Chondrocyte (in vitro differentiated cells): ENCODE measurements around the gene SIX3. TPM values are rescaled to one million over a fixed set of nuclear protein-coding genes. Genes with fewer than 3 reads are reported as not detected.
A peak's percentile ranks its signal among the peaks of the same experiment; 100 is the strongest.

Experiments
- DNase-seq: peaks from one replicate; pipeline ENCODE4 v3.0.0; 2021; ENCODE audit warnings: mixed read lengths, low spot score
- H3K27ac Mint-ChIP-seq: one replicate; pipeline ENCODE4 v1.8.0; 2021; ENCODE audit warnings: mild to moderate bottlenecking, moderate library complexity, mixed read lengths; ENCODE audit not compliant: unreplicated experiment
- H3K27me3 Mint-ChIP-seq: 2 replicates; pipeline ENCODE4 v1.8.0; 2021; ENCODE audit warnings: low read depth, mixed read lengths
- H3K36me3 Mint-ChIP-seq: 2 replicates; pipeline ENCODE4 v1.8.0; 2021; ENCODE audit warnings: low read depth, mixed read lengths
- H3K4me1 Mint-ChIP-seq: 2 replicates; pipeline ENCODE4 v1.8.0; 2021; ENCODE audit warnings: low read depth, mild to moderate bottlenecking, mixed read lengths
- H3K4me3 Mint-ChIP-seq: one replicate; pipeline ENCODE4 v1.8.0; 2021; ENCODE audit warnings: mild to moderate bottlenecking, moderate library complexity, mixed read lengths; ENCODE audit not compliant: unreplicated experiment
- H3K9me3 Mint-ChIP-seq: 2 replicates; pipeline ENCODE4 v1.8.0; 2021; ENCODE audit warnings: low read depth, mixed read lengths
- long read RNA-seq: library from polyadenylated mRNA; stranded (forward); transcript quantifications from one replicate; pipeline ENCODE4 v2.0.0, GENCODE V29; 2021
- total RNA-seq: library from RNA; stranded (reverse); gene quantifications from 3 replicates; pipeline ENCODE4 v1.2.1, GENCODE V29; 2021
- TF ChIP-seq, protein P1 (sequence below): fragments of 200-600 bp; sonication (generic); IDR thresholded peaks from 2 replicates; pipeline ENCODE4 v1.5.0; 2021; ENCODE audit warnings: antibody characterized with exemption, mild to moderate bottlenecking, moderate library complexity

The SIX3 gene
- total RNA-seq, result not detected in 3 replicates
- long read RNA-seq, result 0 reads

DNA sequence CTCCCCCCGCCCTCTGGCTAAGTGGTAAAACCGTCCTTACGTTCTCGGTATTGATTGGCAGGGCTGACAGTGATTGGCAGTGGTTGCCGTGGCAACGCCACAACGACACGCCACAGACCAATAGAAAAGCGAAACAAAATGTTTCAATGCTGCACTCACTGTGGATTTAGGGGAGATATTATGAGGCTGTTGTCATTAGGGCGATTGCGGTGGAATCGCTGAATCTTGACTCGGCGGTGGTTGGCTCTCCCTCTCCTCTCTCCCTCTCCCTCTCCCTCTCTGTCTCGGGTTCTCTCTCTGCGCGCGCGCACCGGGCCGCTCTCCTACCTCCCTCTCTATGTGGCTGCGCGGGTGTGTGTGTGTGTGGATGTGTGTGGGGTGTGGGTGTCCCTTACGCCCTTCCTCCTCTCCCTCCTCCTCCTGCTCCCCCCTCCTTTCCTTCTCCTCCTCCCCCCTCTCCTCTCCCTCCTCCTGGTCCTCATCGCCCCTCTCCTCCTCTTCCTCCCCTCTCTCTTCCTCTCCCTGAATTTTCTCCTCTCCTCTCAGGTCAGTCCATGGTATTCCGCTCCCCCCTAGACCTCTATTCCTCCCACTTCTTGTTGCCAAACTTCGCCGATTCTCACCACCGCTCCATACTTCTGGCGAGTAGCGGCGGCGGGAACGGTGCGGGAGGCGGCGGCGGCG lies at the start of gene SIX3:
TSS of gene SIX3 (plus strand) at position 152 of the 684 bp plus-strand sequence. CDS start at position 555, 403 bp downstream.
- Mint-ChIP-seq H3K27me3 (peaks cover 72% of the 10 kb centered on the region), H3K4me3 (peak within 1 kb of the TSS; percentile 72), H3K36me3 (peaks cover 3% of the 10 kb centered on the region), H3K27ac (no peak within 1 kb of the TSS), H3K9me3 (no peaks in the 10 kb centered on the region), H3K4me1 (peaks cover 40% of the 10 kb centered on the region)
- TF ChIP-seq, protein P1, sequence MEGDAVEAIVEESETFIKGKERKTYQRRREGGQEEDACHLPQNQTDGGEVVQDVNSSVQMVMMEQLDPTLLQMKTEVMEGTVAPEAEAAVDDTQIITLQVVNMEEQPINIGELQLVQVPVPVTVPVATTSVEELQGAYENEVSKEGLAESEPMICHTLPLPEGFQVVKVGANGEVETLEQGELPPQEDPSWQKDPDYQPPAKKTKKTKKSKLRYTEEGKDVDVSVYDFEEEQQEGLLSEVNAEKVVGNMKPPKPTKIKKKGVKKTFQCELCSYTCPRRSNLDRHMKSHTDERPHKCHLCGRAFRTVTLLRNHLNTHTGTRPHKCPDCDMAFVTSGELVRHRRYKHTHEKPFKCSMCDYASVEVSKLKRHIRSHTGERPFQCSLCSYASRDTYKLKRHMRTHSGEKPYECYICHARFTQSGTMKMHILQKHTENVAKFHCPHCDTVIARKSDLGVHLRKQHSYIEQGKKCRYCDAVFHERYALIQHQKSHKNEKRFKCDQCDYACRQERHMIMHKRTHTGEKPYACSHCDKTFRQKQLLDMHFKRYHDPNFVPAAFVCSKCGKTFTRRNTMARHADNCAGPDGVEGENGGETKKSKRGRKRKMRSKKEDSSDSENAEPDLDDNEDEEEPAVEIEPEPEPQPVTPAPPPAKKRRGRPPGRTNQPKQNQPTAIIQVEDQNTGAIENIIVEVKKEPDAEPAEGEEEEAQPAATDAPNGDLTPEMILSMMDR, result no peak
- peak; percentile 60 for DNase-seq

DNA sequence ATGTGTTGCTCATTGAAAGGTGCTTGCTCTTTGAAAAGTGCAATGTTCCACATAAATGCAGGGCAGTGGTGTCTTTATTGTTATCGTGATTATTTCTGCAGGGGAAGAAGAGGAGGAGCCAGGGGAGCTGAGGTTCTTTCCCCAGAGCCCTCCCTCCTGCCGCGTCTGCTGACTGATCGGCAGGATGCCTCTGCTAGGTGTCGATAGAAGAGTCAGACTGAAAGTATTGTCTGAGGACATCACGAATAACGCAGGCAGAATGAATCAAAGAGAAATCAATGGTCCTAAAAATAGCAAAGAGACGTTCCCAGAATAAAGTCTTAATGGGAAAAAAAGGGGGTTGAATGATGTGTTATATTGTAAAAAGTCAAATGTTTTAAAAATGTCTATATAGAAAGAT lies 47.4 kb upstream of the SIX3 start:
- H3K4me3 Mint-ChIP-seq, result no peak overlapping the region
- peaks cover 1% of the 10 kb centered on the region for H3K36me3 Mint-ChIP-seq
- DNase-seq, result no peak
- TF ChIP-seq, protein P1, result no peak
- H3K9me3 Mint-ChIP-seq, result peaks cover 8% of the 10 kb centered on the region
- H3K27ac Mint-ChIP-seq, result no peak overlapping the region
- peaks cover 31% of the 10 kb centered on the region for H3K27me3 Mint-ChIP-seq
- peaks cover 5% of the 10 kb centered on the region for H3K4me1 Mint-ChIP-seq

DNA sequence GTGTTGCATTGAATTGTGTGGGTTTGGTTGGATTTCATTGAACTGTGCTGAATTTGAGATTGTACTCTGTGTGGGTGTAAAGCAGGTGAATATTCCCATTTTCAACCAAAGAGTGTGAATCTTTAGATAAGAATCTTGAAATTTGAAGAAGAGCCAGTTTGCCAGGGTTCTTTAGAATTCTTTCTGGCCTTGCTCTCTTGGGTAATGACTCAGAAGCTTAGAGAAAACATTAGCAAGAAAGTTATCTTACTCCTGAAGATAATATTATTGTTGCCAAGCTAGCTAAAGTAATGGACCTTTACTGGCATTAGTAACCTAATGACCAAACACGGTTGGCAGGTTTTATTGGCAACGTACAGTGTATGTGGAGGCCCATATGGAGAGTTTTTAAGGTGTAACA lies 46.4 kb upstream of the SIX3 start:
- no peak for DNase-seq
- TF ChIP-seq, protein P1, result no peak
- peaks cover 8% of the 10 kb centered on the region for H3K9me3 Mint-ChIP-seq
- no peak overlapping the region for H3K27ac Mint-ChIP-seq
- H3K36me3 Mint-ChIP-seq, result peaks cover 1% of the 10 kb centered on the region
- no peak overlapping the region for H3K4me3 Mint-ChIP-seq
- peaks cover 5% of the 10 kb centered on the region for H3K4me1 Mint-ChIP-seq
- H3K27me3 Mint-ChIP-seq, result peaks cover 41% of the 10 kb centered on the region

DNA sequence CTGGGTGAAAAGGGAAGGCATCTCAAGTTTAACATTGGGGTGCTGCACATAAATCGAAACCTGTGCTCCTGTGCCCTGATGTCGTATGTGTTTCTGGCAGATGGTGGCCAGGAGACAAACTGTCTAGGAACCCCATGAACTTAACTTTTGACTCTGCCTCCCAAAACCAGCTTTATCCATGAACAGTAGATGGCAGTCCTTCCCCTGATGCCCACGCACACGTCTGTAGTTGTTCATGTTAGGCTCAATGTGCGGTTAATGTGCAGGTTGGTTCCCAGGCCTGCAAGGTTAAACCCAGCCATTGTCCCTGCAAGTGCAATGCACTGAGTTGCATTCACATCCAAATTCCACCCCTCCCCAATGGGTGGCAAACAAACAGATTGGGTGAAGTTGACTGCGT lies 44.1 kb upstream of the SIX3 start:
- H3K4me1 Mint-ChIP-seq, result peaks cover 5% of the 10 kb centered on the region
- H3K36me3 Mint-ChIP-seq, result no peaks in the 10 kb centered on the region
- H3K27ac Mint-ChIP-seq, result no peak overlapping the region
- H3K4me3 Mint-ChIP-seq, result no peak overlapping the region
- H3K9me3 Mint-ChIP-seq, result peaks cover 8% of the 10 kb centered on the region
- H3K27me3 Mint-ChIP-seq, result peaks cover 62% of the 10 kb centered on the region
- no peak for DNase-seq
- TF ChIP-seq, protein P1, result peak; percentile 14

DNA sequence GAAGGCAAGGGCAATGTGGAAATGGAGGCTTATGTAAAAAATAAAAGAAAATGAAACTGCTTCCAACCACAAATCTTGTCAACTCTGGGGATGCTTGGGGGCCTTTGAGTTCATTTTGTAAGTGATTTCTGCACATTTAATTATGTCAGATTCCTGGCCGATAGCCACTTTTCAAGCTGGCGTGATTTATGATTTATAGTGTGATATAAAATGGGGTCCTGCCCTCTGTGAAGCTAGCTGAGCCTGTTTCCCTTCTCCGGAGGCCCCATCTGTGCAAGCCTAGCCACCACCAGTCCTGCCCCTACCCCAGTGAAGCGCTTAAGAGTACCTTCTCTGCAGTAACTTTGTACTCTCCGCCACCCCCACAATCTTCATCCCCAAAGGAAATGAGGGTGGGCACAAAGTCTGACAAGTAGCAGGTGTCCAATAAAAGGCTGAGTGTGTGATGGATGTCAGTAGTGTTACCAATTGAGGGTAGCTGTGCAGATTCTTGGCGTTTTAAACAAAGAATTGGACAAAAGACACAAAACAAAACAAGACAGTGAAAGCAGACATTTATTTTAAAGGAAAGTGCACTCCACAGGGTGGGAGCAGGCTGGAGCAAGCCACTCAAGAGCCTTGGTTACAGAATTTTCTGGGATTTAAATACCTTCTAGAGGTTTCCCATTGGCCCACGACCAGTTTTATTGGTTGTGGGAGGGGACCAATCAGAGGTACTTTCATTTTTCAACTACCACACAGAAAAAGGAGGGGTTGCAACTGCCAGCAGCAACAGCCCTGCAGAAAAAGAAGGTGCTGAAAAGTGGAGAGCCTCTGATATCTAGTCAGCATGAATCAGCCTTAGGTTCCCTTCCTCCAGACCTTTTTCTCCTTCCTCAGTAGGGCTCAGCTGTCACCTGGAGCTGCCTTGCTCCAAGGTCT lies 39.0 kb upstream of the SIX3 start:
- no peak for DNase-seq
- TF ChIP-seq, protein P1, result no peak
- Mint-ChIP-seq H3K27me3 (peaks cover 74% of the 10 kb centered on the region), H3K4me3 (no peak overlapping the region), H3K9me3 (no peaks in the 10 kb centered on the region), H3K4me1 (no peaks in the 10 kb centered on the region), H3K36me3 (no peaks in the 10 kb centered on the region), H3K27ac (no peak overlapping the region)
